ENCODE results near the gene PRKN.

The PRKN gene

DNA sequence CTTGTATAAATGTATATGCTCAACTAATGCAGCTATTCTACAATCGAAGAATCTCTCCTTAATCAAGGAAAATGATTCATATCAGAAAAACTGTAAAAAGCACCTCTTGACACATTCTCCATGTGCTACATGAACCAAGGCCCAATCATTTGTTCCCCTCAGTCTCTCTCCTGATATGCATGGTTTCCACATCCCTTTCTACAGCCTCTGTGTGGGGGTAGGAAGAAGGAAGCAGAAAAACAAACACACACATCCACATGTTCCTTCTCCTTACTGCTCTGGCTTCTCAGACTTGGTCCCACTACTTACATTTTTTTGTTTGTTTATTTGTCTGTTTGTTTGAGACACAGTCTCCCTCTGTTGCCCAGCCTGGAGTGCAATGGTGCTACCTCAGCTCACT is 510.5 kb downstream of the PRKN start:
- no peaks in the 10 kb centered on the region for H3K4me1 ChIP-seq (ENCODE audit: control insufficient read depth in 1 of 2, insufficient read depth in 2 of 2, low read length in 2 of 2)
- H3K36me3 ChIP-seq (ENCODE audit: control insufficient read depth in 1 of 2, insufficient read depth in 2 of 2, low read length in 2 of 2): no peaks in the 10 kb centered on the region
- no peak overlapping the region for H3K9ac ChIP-seq (ENCODE audit: low read depth in 1 of 2, low read length in 2 of 2)
- H3K27ac ChIP-seq (ENCODE audit: low read depth, low read length): no peak overlapping the region
- H3K9me3 ChIP-seq (ENCODE audit: control insufficient read depth in 1 of 2, low read length in 2 of 2): no peaks in the 10 kb centered on the region
- H3K27me3 ChIP-seq (ENCODE audit: control insufficient read depth in 1 of 2, insufficient read depth in 2 of 2, low read length in 2 of 2): no peaks in the 10 kb centered on the region
- H3K4me3 ChIP-seq (ENCODE audit: low read depth in 1 of 2, low read length in 2 of 2): no peak overlapping the region

GRCh38 chr6:162211777-162212176 is 515.8 kb downstream of the PRKN start:
- Histone ChIP-seq H3K27me3 (ENCODE audit: control insufficient read depth in 1 of 2, insufficient read depth in 2 of 2, low read length in 2 of 2) (no peaks in the 10 kb centered on the region), H3K4me3 (ENCODE audit: low read depth in 1 of 2, low read length in 2 of 2) (no peak overlapping the region), H3K9me3 (ENCODE audit: control insufficient read depth in 1 of 2, low read length in 2 of 2) (peaks cover 0 to 2% of the 10 kb centered on the region in 2 donors), H3K27ac (ENCODE audit: low read depth, low read length) (no peak overlapping the region), H3K36me3 (ENCODE audit: control insufficient read depth in 1 of 2, insufficient read depth in 2 of 2, low read length in 2 of 2) (no peaks in the 10 kb centered on the region), H3K4me1 (ENCODE audit: control insufficient read depth in 1 of 2, insufficient read depth in 2 of 2, low read length in 2 of 2) (no peaks in the 10 kb centered on the region), H3K9ac (ENCODE audit: low read depth in 1 of 2, low read length in 2 of 2) (no peak overlapping the region)

DNA sequence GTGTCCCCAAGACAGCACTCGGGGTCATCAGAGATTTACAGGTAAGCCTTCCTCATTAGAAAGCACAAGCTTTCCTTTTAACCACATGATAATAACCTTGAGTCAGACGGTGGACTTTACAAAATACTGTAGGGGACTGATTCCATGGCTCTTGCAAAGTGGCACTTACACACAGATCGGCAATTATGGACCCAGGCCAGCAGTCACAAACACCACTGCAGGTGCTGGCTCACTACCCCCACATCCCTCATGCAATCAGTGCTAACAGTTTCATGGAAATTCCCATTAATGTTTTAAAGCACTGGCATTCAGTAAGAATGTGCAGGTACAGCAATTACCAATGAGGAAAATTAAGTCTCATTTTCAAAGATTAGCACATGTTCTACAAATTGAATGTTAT is 516.5 kb downstream of the PRKN start:
- Histone ChIP-seq H3K27me3 (ENCODE audit: control insufficient read depth in 1 of 2, insufficient read depth in 2 of 2, low read length in 2 of 2) (no peaks in the 10 kb centered on the region), H3K36me3 (ENCODE audit: control insufficient read depth in 1 of 2, insufficient read depth in 2 of 2, low read length in 2 of 2) (no peaks in the 10 kb centered on the region), H3K9me3 (ENCODE audit: control insufficient read depth in 1 of 2, low read length in 2 of 2) (peaks cover 0 to 2% of the 10 kb centered on the region in 2 donors), H3K27ac (ENCODE audit: low read depth, low read length) (no peak overlapping the region), H3K9ac (ENCODE audit: low read depth in 1 of 2, low read length in 2 of 2) (no peak overlapping the region), H3K4me3 (ENCODE audit: low read depth in 1 of 2, low read length in 2 of 2) (no peak overlapping the region), H3K4me1 (ENCODE audit: control insufficient read depth in 1 of 2, insufficient read depth in 2 of 2, low read length in 2 of 2) (no peaks in the 10 kb centered on the region)

GRCh38 chr6:162203287-162203686 is 524.3 kb downstream of the PRKN start:
- no peaks in the 10 kb centered on the region for H3K36me3 ChIP-seq (ENCODE audit: control insufficient read depth in 1 of 2, insufficient read depth in 2 of 2, low read length in 2 of 2)
- no peaks in the 10 kb centered on the region for H3K27me3 ChIP-seq (ENCODE audit: control insufficient read depth in 1 of 2, insufficient read depth in 2 of 2, low read length in 2 of 2)
- H3K4me3 ChIP-seq (ENCODE audit: low read depth in 1 of 2, low read length in 2 of 2): no peak overlapping the region
- H3K27ac ChIP-seq (ENCODE audit: low read depth, low read length): no peak overlapping the region
- no peak overlapping the region for H3K9ac ChIP-seq (ENCODE audit: low read depth in 1 of 2, low read length in 2 of 2)
- H3K9me3 ChIP-seq (ENCODE audit: control insufficient read depth in 1 of 2, low read length in 2 of 2): peaks cover 0 to 2% of the 10 kb centered on the region in 2 donors
- no peaks in the 10 kb centered on the region for H3K4me1 ChIP-seq (ENCODE audit: control insufficient read depth in 1 of 2, insufficient read depth in 2 of 2, low read length in 2 of 2)

GRCh38 chr6:162200945-162201690 is 526.4 kb downstream of the PRKN start:
- Histone ChIP-seq H3K4me3 (ENCODE audit: low read depth in 1 of 2, low read length in 2 of 2) (no peak overlapping the region), H3K36me3 (ENCODE audit: control insufficient read depth in 1 of 2, insufficient read depth in 2 of 2, low read length in 2 of 2) (no peaks in the 10 kb centered on the region), H3K9ac (ENCODE audit: low read depth in 1 of 2, low read length in 2 of 2) (no peak overlapping the region), H3K27ac (ENCODE audit: low read depth, low read length) (no peak overlapping the region), H3K4me1 (ENCODE audit: control insufficient read depth in 1 of 2, insufficient read depth in 2 of 2, low read length in 2 of 2) (no peaks in the 10 kb centered on the region), H3K9me3 (ENCODE audit: control insufficient read depth in 1 of 2, low read length in 2 of 2) (no peaks in the 10 kb centered on the region), H3K27me3 (ENCODE audit: control insufficient read depth in 1 of 2, insufficient read depth in 2 of 2, low read length in 2 of 2) (no peaks in the 10 kb centered on the region)

GRCh38 chr6:162200041-162200440 is 527.5 kb downstream of the PRKN start:
- no peaks in the 10 kb centered on the region for H3K4me1 ChIP-seq (ENCODE audit: control insufficient read depth in 1 of 2, insufficient read depth in 2 of 2, low read length in 2 of 2)
- no peak overlapping the region for H3K9ac ChIP-seq (ENCODE audit: low read depth in 1 of 2, low read length in 2 of 2)
- H3K27me3 ChIP-seq (ENCODE audit: control insufficient read depth in 1 of 2, insufficient read depth in 2 of 2, low read length in 2 of 2): no peaks in the 10 kb centered on the region
- no peak overlapping the region for H3K27ac ChIP-seq (ENCODE audit: low read depth, low read length)
- no peaks in the 10 kb centered on the region for H3K36me3 ChIP-seq (ENCODE audit: control insufficient read depth in 1 of 2, insufficient read depth in 2 of 2, low read length in 2 of 2)
- no peak overlapping the region for H3K4me3 ChIP-seq (ENCODE audit: low read depth in 1 of 2, low read length in 2 of 2)
- no peaks in the 10 kb centered on the region for H3K9me3 ChIP-seq (ENCODE audit: control insufficient read depth in 1 of 2, low read length in 2 of 2)

DNA sequence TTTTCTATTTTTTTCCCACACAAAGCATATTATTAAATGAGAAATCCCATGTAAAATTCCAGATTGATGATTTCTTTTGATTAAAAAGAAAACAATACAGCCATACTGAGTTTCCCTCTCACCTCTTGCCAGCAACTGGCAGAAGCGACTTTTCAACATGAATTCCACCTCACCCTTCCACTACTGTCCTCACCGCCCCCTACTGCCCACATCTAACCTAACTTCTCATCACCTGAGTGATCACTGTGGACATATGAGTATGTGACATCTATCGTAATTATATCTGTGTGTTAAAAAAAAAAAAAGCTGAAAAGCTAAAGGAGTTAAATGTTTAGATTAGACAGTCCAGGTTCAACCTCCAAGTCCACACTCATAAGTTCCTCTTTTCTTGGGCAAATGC is 528.6 kb downstream of the PRKN start:
- Histone ChIP-seq H3K4me1 (ENCODE audit: control insufficient read depth in 1 of 2, insufficient read depth in 2 of 2, low read length in 2 of 2) (no peaks in the 10 kb centered on the region), H3K4me3 (ENCODE audit: low read depth in 1 of 2, low read length in 2 of 2) (no peak overlapping the region), H3K36me3 (ENCODE audit: control insufficient read depth in 1 of 2, insufficient read depth in 2 of 2, low read length in 2 of 2) (no peaks in the 10 kb centered on the region), H3K9ac (ENCODE audit: low read depth in 1 of 2, low read length in 2 of 2) (no peak overlapping the region), H3K27ac (ENCODE audit: low read depth, low read length) (no peak overlapping the region), H3K27me3 (ENCODE audit: control insufficient read depth in 1 of 2, insufficient read depth in 2 of 2, low read length in 2 of 2) (no peaks in the 10 kb centered on the region), H3K9me3 (ENCODE audit: control insufficient read depth in 1 of 2, low read length in 2 of 2) (no peaks in the 10 kb centered on the region)

DNA sequence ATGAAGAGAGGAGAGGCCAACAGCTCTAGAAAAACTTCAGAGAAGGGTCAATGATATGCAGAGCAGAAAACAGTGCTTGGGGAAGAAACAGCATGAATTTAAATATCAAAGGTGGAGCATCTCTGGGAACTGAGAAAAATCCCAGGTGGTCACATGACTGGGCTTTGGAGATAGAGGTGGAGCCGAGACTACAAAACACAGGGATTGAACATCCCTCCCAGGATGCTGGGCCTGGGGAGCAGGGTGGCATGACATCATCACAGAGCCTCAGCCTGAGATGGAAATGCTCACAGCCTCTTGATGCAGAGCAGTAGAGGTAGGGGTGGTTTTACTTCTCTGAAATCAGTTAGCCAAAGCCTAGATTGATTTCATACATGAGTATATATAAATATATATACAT is 529.5 kb downstream of the PRKN start:
- Histone ChIP-seq H3K27me3 (ENCODE audit: control insufficient read depth in 1 of 2, insufficient read depth in 2 of 2, low read length in 2 of 2) (no peaks in the 10 kb centered on the region), H3K4me1 (ENCODE audit: control insufficient read depth in 1 of 2, insufficient read depth in 2 of 2, low read length in 2 of 2) (no peaks in the 10 kb centered on the region), H3K9me3 (ENCODE audit: control insufficient read depth in 1 of 2, low read length in 2 of 2) (no peaks in the 10 kb centered on the region), H3K9ac (ENCODE audit: low read depth in 1 of 2, low read length in 2 of 2) (no peak overlapping the region), H3K4me3 (ENCODE audit: low read depth in 1 of 2, low read length in 2 of 2) (no peak overlapping the region), H3K27ac (ENCODE audit: low read depth, low read length) (no peak overlapping the region), H3K36me3 (ENCODE audit: control insufficient read depth in 1 of 2, insufficient read depth in 2 of 2, low read length in 2 of 2) (no peaks in the 10 kb centered on the region)

GRCh38 chr6:162195441-162195840 is 532.1 kb downstream of the PRKN start:
- H3K27me3 ChIP-seq (ENCODE audit: control insufficient read depth in 1 of 2, insufficient read depth in 2 of 2, low read length in 2 of 2): no peaks in the 10 kb centered on the region
- H3K9me3 ChIP-seq (ENCODE audit: control insufficient read depth in 1 of 2, low read length in 2 of 2): no peaks in the 10 kb centered on the region
- no peaks in the 10 kb centered on the region for H3K4me1 ChIP-seq (ENCODE audit: control insufficient read depth in 1 of 2, insufficient read depth in 2 of 2, low read length in 2 of 2)
- H3K4me3 ChIP-seq (ENCODE audit: low read depth in 1 of 2, low read length in 2 of 2): no peak overlapping the region
- H3K27ac ChIP-seq (ENCODE audit: low read depth, low read length): no peak overlapping the region
- H3K9ac ChIP-seq (ENCODE audit: low read depth in 1 of 2, low read length in 2 of 2): no peak overlapping the region
- no peaks in the 10 kb centered on the region for H3K36me3 ChIP-seq (ENCODE audit: control insufficient read depth in 1 of 2, insufficient read depth in 2 of 2, low read length in 2 of 2)

DNA sequence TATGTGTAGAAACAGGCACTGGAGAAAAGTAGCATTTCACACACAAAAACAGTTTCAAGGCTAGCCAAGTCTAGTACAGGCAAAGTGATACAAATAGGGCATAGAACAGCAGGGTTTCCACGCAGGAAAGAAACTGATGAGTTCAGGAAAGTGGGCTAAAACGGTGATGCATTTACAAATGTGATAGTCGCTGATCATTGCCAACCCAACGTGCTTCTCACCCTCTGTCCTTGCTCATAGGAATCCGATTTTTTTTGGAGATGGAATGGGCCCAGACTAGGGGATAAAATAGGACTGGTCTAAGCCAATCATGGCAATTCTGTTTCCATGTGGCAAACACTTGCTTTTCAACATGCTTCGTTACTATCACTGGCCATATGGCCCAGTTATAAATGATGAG is 536.6 kb downstream of the PRKN start:
- Histone ChIP-seq H3K4me1 (ENCODE audit: control insufficient read depth in 1 of 2, insufficient read depth in 2 of 2, low read length in 2 of 2) (no peaks in the 10 kb centered on the region), H3K4me3 (ENCODE audit: low read depth in 1 of 2, low read length in 2 of 2) (no peak overlapping the region), H3K9ac (ENCODE audit: low read depth in 1 of 2, low read length in 2 of 2) (no peak overlapping the region), H3K9me3 (ENCODE audit: control insufficient read depth in 1 of 2, low read length in 2 of 2) (no peaks in the 10 kb centered on the region), H3K36me3 (ENCODE audit: control insufficient read depth in 1 of 2, insufficient read depth in 2 of 2, low read length in 2 of 2) (no peaks in the 10 kb centered on the region), H3K27me3 (ENCODE audit: control insufficient read depth in 1 of 2, insufficient read depth in 2 of 2, low read length in 2 of 2) (no peaks in the 10 kb centered on the region), H3K27ac (ENCODE audit: low read depth, low read length) (no peak overlapping the region)
